ENCODE results near the gene ZNF277. TPM values are rescaled to one million over a fixed set of nuclear protein-coding genes. Genes with fewer than 3 reads are reported as not detected.

Gene ZNF277
- total RNA-seq: 10 to 100 TPM; 11.6 to 19.4 TPM

- Mint-ChIP-seq H3K4me1 (peaks cover 24% of the 10 kb centered on the region), H3K27ac (peak within 1 kb of the TSS; percentile 95), H3K27me3 (peaks cover 30% of the 10 kb centered on the region), H3K4me3 (peak within 1 kb of the TSS; percentile 96), H3K36me3 (ENCODE audit: low read depth) (no peaks in the 10 kb centered on the region), H3K9me3 (no peaks in the 10 kb centered on the region)
- ATAC-seq (replicated peaks): peak; percentile 94
Measured at GRCh38 chr7:112206238-112206990, at the start of gene ZNF277, which contains the start of gene DOCK4. ZNF277 (plus strand) TSS chr7:112206695; CDS start chr7:112206717, 22 bp downstream. DOCK4 (minus strand) TSS chr7:112206399; CDS start chr7:112206138, 261 bp downstream.

GRCh38 chr7:112157072-112157471 is 49.4 kb upstream of the ZNF277 start:
- Mint-ChIP-seq H3K27me3 (peaks cover 19% of the 10 kb centered on the region), H3K4me3 (no peak overlapping the region), H3K27ac (no peak overlapping the region), H3K4me1 (no peaks in the 10 kb centered on the region), H3K36me3 (ENCODE audit: low read depth) (no peaks in the 10 kb centered on the region), H3K9me3 (no peaks in the 10 kb centered on the region)
- peak; percentile 32 for ATAC-seq (replicated peaks)

GRCh38 chr7:112159351-112159750 is 47.1 kb upstream of the ZNF277 start:
- Mint-ChIP-seq H3K36me3 (ENCODE audit: low read depth) (no peaks in the 10 kb centered on the region), H3K27me3 (peaks cover 19% of the 10 kb centered on the region), H3K9me3 (no peaks in the 10 kb centered on the region), H3K4me1 (no peaks in the 10 kb centered on the region), H3K27ac (no peak overlapping the region), H3K4me3 (no peak overlapping the region)
- ATAC-seq (replicated peaks): no peak

GRCh38 chr7:112160130-112160770 is 46.2 kb upstream of the ZNF277 start:
- Mint-ChIP-seq H3K9me3 (no peaks in the 10 kb centered on the region), H3K27me3 (peaks cover 18% of the 10 kb centered on the region), H3K27ac (no peak overlapping the region), H3K36me3 (ENCODE audit: low read depth) (no peaks in the 10 kb centered on the region), H3K4me3 (no peak overlapping the region), H3K4me1 (no peaks in the 10 kb centered on the region)
- ATAC-seq (replicated peaks): no peak

DNA sequence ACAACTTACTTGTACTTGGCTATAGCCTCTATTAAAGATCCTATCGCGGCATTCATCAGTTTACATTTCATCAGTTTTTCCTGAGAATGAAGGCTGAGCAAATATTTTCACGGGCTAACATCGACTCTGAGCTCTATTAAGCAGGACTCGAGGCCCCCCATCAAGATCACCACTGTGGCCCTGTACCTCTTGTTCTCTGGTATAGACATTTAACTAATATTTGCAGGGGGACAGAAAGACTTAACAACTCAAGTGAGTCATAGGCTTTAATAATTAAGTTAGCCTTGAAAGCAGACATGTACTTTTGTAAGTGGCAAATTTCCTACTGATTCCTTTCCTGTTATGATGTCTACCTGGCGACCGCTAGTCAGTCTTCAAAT is 45.7 kb upstream of the ZNF277 start:
- H3K4me3 Mint-ChIP-seq: no peak overlapping the region
- no peaks in the 10 kb centered on the region for H3K4me1 Mint-ChIP-seq
- H3K27ac Mint-ChIP-seq: no peak overlapping the region
- no peak for ATAC-seq (replicated peaks)
- H3K36me3 Mint-ChIP-seq (ENCODE audit: low read depth): no peaks in the 10 kb centered on the region
- H3K9me3 Mint-ChIP-seq: no peaks in the 10 kb centered on the region
- H3K27me3 Mint-ChIP-seq: peaks cover 16% of the 10 kb centered on the region

GRCh38 chr7:112161253-112162141 is 45.0 kb upstream of the ZNF277 start:
- H3K36me3 Mint-ChIP-seq (ENCODE audit: low read depth): no peaks in the 10 kb centered on the region
- no peak overlapping the region for H3K4me3 Mint-ChIP-seq
- no peaks in the 10 kb centered on the region for H3K4me1 Mint-ChIP-seq
- H3K27me3 Mint-ChIP-seq: peaks cover 16% of the 10 kb centered on the region
- H3K27ac Mint-ChIP-seq: no peak overlapping the region
- no peaks in the 10 kb centered on the region for H3K9me3 Mint-ChIP-seq
- no peak for ATAC-seq (replicated peaks)

GRCh38 chr7:112162142-112162766 is 44.2 kb upstream of the ZNF277 start:
- no peak for ATAC-seq (replicated peaks)
- Mint-ChIP-seq H3K4me1 (no peaks in the 10 kb centered on the region), H3K4me3 (no peak overlapping the region), H3K27me3 (peaks cover 12% of the 10 kb centered on the region), H3K27ac (no peak overlapping the region), H3K36me3 (ENCODE audit: low read depth) (no peaks in the 10 kb centered on the region), H3K9me3 (no peaks in the 10 kb centered on the region)

DNA sequence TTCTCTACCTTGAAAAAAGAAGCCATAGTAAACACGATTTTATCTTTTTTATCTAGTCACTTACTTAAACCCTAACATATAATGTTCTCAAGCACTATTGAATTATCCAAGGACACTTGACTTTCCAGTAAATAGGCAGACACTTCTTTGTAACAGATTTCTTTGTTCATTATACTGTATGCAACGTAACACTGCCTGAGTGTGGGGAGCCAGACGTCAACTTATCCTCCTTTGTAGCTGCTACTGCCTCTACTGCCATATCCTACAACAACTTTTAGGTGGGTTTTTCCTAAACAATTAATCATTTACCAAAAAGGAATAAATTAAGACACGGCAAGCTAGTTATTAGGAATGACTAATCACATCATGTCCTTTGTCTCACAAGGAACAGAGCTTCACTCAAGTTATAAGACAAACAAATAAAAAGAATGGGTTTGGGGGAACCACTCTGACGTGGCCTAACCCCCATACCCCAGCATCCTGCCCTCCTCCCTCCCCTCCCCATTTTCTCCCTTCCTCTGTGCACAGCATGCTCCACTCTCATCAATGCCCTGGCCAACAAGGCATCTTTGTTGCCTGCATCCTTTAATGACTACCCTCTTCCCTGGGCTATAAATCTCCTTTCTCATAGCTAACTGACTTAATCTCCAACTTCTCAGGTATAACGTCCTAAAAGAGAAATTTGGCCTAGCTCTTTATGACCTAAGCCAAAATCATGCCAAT is 43.5 kb upstream of the ZNF277 start:
- H3K4me1 Mint-ChIP-seq: no peaks in the 10 kb centered on the region
- no peak for ATAC-seq (replicated peaks)
- H3K4me3 Mint-ChIP-seq: no peak overlapping the region
- H3K36me3 Mint-ChIP-seq (ENCODE audit: low read depth): no peaks in the 10 kb centered on the region
- peaks cover 12% of the 10 kb centered on the region for H3K27me3 Mint-ChIP-seq
- H3K27ac Mint-ChIP-seq: no peak overlapping the region
- H3K9me3 Mint-ChIP-seq: no peaks in the 10 kb centered on the region

GRCh38 chr7:112167147-112167546 is 39.3 kb upstream of the ZNF277 start:
- Mint-ChIP-seq H3K27me3 (peaks cover 15% of the 10 kb centered on the region), H3K4me1 (no peaks in the 10 kb centered on the region), H3K27ac (no peak overlapping the region), H3K36me3 (ENCODE audit: low read depth) (no peaks in the 10 kb centered on the region), H3K9me3 (no peaks in the 10 kb centered on the region), H3K4me3 (no peak overlapping the region)
- no peak for ATAC-seq (replicated peaks)

DNA sequence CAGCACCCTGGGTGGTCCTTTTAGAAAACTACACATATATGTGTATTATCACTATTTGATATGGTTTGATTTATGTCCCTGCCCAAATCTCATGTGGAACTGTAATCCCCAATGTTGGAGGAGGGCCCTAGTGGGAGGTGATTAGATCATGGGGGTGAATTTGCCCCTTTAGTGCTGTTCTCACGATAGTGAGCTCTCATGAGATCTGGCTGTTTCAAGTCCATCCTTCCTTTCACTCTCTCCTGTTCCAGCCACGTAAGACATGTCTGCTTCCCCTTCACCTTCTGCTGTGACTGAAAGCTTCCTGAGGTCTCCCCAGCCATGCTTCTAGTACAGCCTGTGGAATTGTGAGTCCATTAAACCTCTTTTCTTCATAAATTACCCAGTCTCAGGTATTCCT is 37.6 kb upstream of the ZNF277 start:
- H3K9me3 Mint-ChIP-seq: no peaks in the 10 kb centered on the region
- no peak for ATAC-seq (replicated peaks)
- H3K36me3 Mint-ChIP-seq (ENCODE audit: low read depth): no peaks in the 10 kb centered on the region
- H3K4me3 Mint-ChIP-seq: no peak overlapping the region
- no peaks in the 10 kb centered on the region for H3K4me1 Mint-ChIP-seq
- H3K27ac Mint-ChIP-seq: no peak overlapping the region
- peaks cover 19% of the 10 kb centered on the region for H3K27me3 Mint-ChIP-seq

- no peaks in the 10 kb centered on the region for H3K4me1 Mint-ChIP-seq
- H3K4me3 Mint-ChIP-seq: no peak overlapping the region
- no peak overlapping the region for H3K27ac Mint-ChIP-seq
- no peaks in the 10 kb centered on the region for H3K9me3 Mint-ChIP-seq
- peaks cover 37% of the 10 kb centered on the region for H3K27me3 Mint-ChIP-seq
- H3K36me3 Mint-ChIP-seq (ENCODE audit: low read depth): no peaks in the 10 kb centered on the region
- ATAC-seq (replicated peaks): no peak
Measured at GRCh38 chr7:112171673-112172072, 34.8 kb upstream of the ZNF277 start.

GRCh38 chr7:112172870-112173567 is 33.5 kb upstream of the ZNF277 start:
- Mint-ChIP-seq H3K27me3 (peaks cover 46% of the 10 kb centered on the region), H3K9me3 (no peaks in the 10 kb centered on the region), H3K4me3 (no peak overlapping the region), H3K27ac (no peak overlapping the region), H3K4me1 (no peaks in the 10 kb centered on the region), H3K36me3 (ENCODE audit: low read depth) (no peaks in the 10 kb centered on the region)
- no peak for ATAC-seq (replicated peaks)

DNA sequence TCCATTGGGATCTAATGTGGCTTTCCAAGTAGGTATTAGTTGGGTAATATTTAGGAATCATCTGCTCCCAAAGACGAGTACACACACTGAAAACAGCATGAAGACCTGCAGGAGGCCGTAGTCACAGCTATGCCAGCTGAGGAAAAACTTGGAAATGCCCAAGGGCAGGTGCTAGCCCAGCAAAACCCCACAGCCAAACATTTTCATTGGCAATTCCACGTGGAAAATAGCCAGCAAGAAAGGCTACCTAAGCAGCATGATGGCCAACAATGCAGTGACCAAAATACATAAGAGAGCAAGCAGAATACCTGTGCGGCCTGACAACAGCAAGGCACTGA is 33.0 kb upstream of the ZNF277 start:
- Mint-ChIP-seq H3K9me3 (no peaks in the 10 kb centered on the region), H3K4me1 (no peaks in the 10 kb centered on the region), H3K27ac (no peak overlapping the region), H3K4me3 (no peak overlapping the region), H3K36me3 (ENCODE audit: low read depth) (no peaks in the 10 kb centered on the region), H3K27me3 (peaks cover 50% of the 10 kb centered on the region)
- ATAC-seq (replicated peaks): no peak
